Stomach (tissue), 9 donors: ENCODE measurements around the gene ADNP. TPM values are rescaled to one million over a fixed set of nuclear protein-coding genes. Genes with fewer than 3 reads are reported as not detected.
A peak's percentile ranks its signal among the peaks of the same experiment; 100 is the strongest.

ENCODE experiments used
- DNase-seq, 2 donors: peaks; one replicate each; pipeline versions ENCODE4 v3.0.0 to v3.0.0-alpha.2; 2013 to 2019
- H3K27ac ChIP-seq, 5 donors: fragments of 200-600 bp in 4 of 5; sonication (generic) in 4 of 5; one replicate each; pipeline ENCODE4 v1.5.1; 2013 to 2019; ENCODE audit warnings: mild to moderate bottlenecking in 1 of 5, moderate library complexity in 1 of 5
- H3K27me3 ChIP-seq, 3 donors: fragments of 200-600 bp; sonication (generic); one replicate each; pipeline ENCODE4 v1.5.1; 2017 to 2019; ENCODE audit warnings: mixed run types in 1 of 3
- H3K36me3 ChIP-seq, 4 donors: fragments of 200-600 bp; sonication (generic); 1 replicate in 3 of 4; 2 replicates in 1 of 4; pipeline ENCODE4 v1.5.1; 2016 to 2019
- H3K4me1 ChIP-seq, 4 donors: fragments of 200-600 bp; sonication (generic); one replicate each; pipeline ENCODE4 v1.5.1; 2016 to 2019
- H3K4me3 ChIP-seq, 4 donors: fragments of 200-600 bp; sonication (generic) in 3 of 4; one replicate each; pipeline ENCODE4 v1.5.1; 2016 to 2019; ENCODE audit warnings: mild to moderate bottlenecking in 1 of 4
- H3K9me3 ChIP-seq, 4 donors: fragments of 200-600 bp; sonication (generic); one replicate each; pipeline ENCODE4 v1.5.1; 2016 to 2019
- EP300 ChIP-seq: sonication (generic); formaldehyde crosslinking; IDR thresholded peaks from one replicate; pipeline ENCODE4 v1.6.1; 2017; ENCODE audit warnings: antibody characterized with exemption
- POLR2A ChIP-seq, 4 donors: fragments of 450-650 bp; IDR thresholded peaks; one replicate each; pipeline ENCODE4 v1.6.1; 2016; ENCODE audit warnings: antibody characterized with exemption in 4 of 4, control low read depth in 2 of 4, mild to moderate bottlenecking in 1 of 4, moderate library complexity in 1 of 4
- POLR2AphosphoS5 ChIP-seq, 3 donors: sonication (generic); formaldehyde crosslinking; IDR thresholded peaks; one replicate each; pipeline ENCODE4 v1.6.1; 2016; ENCODE audit warnings: antibody characterized with exemption in 3 of 3
- WGBS, 5 donors: extraction: QIAGEN DNeasy Blood & Tissue Kit in 3 of 5; methylation state at CpG; one replicate each; pipeline versions ENCODE4 v1.1.5 to v1.1.7; 2013 to 2018; 5-methylcytosine and 5-hydroxymethylcytosine counted together
- intact Hi-C: fragments of 100-400 bp; cut with DNase I; formaldehyde crosslinking; loops from one replicate; pipeline ENCODE4 v1.15.1; 2023; ENCODE audit warnings: low total_unique reads
- polyA plus RNA-seq, 3 donors: library from polyadenylated mRNA; stranded (reverse); fragments of 200-250 nt; gene quantifications; one replicate each; pipeline ENCODE4 v1.2.3, GENCODE V29; 2013
- total RNA-seq, 5 donors: library from RNA; depleted of rRNA; stranded (reverse); fragments of >200 nt; gene quantifications; one replicate each; pipeline versions ENCODE4 v1.1.0 to v1.2.3, GENCODE V29; 2014 to 2016
- TF ChIP-seq, protein P1 (sequence below), 7 experiments: fragments of 450-650 bp in 4 of 7; fragments of 200-600 bp in 3 of 7; sonication (generic) in 3 of 7; IDR thresholded peaks; one replicate each; pipeline ENCODE4 v1.5.1; 2016 to 2019; ENCODE audit warnings: antibody characterized with exemption in 7 of 7, control low read depth in 2 of 7, mild to moderate bottlenecking in 1 of 7
- donor health status: healthy with polysubstance abuse.
- donor health status: Bipolar disorder and iron deficiency.
- donor health status: healthy.

Gene ADNP
- total and polyA plus RNA-seq, 8 donors: 19.9 to 67.4 (median 48.5) TPM

DNA sequence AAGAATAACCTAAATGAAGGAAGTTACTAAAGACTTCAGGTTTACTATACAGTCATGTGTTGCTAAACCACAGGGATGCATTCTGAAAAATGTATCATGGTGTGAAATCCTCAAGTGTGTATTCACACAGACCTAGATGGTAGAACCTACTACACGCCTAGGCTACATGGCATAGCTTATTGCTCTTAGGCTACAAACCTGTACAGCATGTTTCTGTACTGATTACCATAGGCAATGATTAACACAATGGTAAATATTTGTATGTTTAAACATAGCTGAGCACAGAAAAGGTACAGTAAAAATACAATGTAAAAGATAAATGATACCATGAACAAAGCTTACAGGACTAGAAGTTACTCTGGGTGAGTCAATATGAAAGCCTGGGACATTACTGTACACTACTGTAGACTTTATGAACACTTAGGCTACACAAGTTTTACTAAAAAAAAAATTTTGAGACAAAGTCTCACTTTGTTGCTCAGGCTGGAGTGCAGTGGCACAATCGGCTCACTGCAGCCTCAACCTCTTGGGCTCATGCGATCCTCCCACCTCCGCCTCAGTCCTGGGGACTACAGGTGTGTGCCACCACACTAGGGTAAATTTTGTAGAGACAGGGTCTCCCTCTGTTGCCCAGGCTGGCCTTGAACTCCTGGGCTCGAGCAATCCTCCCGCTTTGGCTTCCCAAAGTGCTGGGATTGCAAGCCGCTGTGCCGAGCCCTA, 36.0 kb downstream of the ADNP start:
- peaks cover 19 to 89% (median 84%) of the 10 kb centered on the region in 4 donors for H3K36me3 ChIP-seq
- 52 to 87% (median 68%) methylated on average over 8 of the region's 8 CpGs for WGBS, 5 donors
- peak in 2 of 3 donors; percentile 61 to 84 for TF ChIP-seq POLR2AphosphoS5 (IDR thresholded peaks at IDR 0.05)
- no peak for TF ChIP-seq POLR2A (IDR thresholded peaks at IDR 0.05)
- no peaks in the 10 kb centered on the region for H3K9me3 ChIP-seq
- DNase-seq: peak in 1 of 2 donors; percentile 84
- peaks cover 12 to 43% (median 26%) of the 10 kb centered on the region in 4 donors for H3K4me1 ChIP-seq
- no peaks in the 10 kb centered on the region for H3K27me3 ChIP-seq
- no peak overlapping the region for H3K4me3 ChIP-seq
- intact Hi-C loops: no loop called here
- peak overlapping the region; percentile 35 to 73 (median 62) for H3K27ac ChIP-seq

DNA sequence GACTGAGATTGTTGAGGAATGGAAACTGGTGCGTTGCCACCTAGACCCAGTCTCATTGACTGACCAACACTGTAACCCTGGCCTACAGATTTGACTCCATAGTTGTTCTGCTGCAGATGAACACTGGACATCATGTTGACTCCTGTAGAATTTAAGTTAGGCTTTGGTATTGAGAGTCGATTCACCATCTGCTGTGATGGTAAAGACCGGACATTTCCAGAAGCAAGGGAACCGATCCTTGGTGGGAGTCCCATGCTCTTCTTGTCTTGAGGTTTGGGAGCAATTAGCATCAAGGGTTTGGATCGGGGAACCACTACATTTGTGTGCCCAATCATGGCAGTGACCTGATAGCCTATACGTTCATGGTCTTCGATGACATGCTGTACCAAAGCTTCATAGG, 37.6 kb downstream of the ADNP start:
- H3K36me3 ChIP-seq: peaks cover 21 to 86% (median 81%) of the 10 kb centered on the region in 4 donors
- H3K4me1 ChIP-seq: peaks cover 12 to 43% (median 26%) of the 10 kb centered on the region in 4 donors
- WGBS, 5 donors: 95 to 99% (median 98%) methylated on average over 7 of the region's 7 CpGs
- H3K27me3 ChIP-seq: no peaks in the 10 kb centered on the region
- no peaks in the 10 kb centered on the region for H3K9me3 ChIP-seq
- no peak overlapping the region for H3K27ac ChIP-seq
- DNase-seq: no peak
- no peak overlapping the region for H3K4me3 ChIP-seq
- TF ChIP-seq, protein P1, sequence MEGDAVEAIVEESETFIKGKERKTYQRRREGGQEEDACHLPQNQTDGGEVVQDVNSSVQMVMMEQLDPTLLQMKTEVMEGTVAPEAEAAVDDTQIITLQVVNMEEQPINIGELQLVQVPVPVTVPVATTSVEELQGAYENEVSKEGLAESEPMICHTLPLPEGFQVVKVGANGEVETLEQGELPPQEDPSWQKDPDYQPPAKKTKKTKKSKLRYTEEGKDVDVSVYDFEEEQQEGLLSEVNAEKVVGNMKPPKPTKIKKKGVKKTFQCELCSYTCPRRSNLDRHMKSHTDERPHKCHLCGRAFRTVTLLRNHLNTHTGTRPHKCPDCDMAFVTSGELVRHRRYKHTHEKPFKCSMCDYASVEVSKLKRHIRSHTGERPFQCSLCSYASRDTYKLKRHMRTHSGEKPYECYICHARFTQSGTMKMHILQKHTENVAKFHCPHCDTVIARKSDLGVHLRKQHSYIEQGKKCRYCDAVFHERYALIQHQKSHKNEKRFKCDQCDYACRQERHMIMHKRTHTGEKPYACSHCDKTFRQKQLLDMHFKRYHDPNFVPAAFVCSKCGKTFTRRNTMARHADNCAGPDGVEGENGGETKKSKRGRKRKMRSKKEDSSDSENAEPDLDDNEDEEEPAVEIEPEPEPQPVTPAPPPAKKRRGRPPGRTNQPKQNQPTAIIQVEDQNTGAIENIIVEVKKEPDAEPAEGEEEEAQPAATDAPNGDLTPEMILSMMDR (IDR thresholded peaks at IDR 0.05): no peak
- TF ChIP-seq POLR2A (IDR thresholded peaks at IDR 0.05): no peak
- TF ChIP-seq EP300: no peak
- no peak for TF ChIP-seq POLR2AphosphoS5 (IDR thresholded peaks at IDR 0.05)
- intact Hi-C loops: no loop called here

DNA sequence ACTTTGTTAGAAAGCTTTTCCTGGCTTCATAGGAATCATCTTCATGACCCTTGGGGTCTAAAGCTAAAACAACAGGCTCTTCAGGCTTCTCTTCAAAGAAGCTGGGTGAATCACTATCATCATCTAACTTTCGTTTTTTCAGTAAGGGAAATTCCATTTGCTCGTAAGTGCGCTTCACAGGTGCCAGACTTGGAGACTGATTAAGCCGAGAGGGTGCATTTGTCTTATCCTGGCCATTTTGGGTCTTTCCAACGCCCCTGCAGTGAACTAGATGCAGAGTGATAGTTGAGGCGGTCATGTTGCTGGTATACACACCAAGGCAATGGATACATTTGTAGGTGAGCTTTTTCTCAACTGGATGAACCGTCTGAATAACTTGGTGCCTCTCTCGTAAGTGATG, 38.8 kb downstream of the ADNP start:
- no peak for TF ChIP-seq EP300
- intact Hi-C loops: no loop called here
- no peak for DNase-seq
- Histone ChIP-seq H3K9me3 (no peaks in the 10 kb centered on the region), H3K27me3 (no peaks in the 10 kb centered on the region), H3K27ac (no peak overlapping the region), H3K4me3 (no peak overlapping the region), H3K4me1 (peaks cover 12 to 43% (median 26%) of the 10 kb centered on the region in 4 donors), H3K36me3 (peaks cover 22 to 86% (median 82%) of the 10 kb centered on the region in 4 donors)
- WGBS, 5 donors: 89 to 96% (median 94%) methylated on average over 8 of the region's 8 CpGs

DNA sequence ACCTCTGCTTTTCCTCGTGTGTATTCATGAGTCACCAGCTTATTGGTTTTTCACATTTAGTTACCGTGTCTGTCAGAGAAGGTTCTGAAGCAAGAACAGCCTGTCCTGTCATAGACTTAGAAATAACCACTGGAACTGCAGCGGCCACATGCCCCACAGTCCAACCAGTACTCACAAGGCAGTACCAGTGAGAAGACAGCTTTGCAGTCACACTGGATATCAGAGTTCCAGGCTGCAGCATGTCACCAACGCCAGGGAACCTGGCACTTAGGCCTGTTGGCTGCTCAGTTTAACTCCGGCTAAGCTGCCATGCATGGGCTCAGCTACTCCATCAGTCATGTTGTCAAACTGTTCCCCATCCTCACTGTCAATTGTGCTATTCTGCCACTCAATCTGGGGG, 40.1 kb downstream of the ADNP start:
- 61 to 74% (median 67%) methylated on average over 5 of the region's 5 CpGs for WGBS, 5 donors
- Histone ChIP-seq H3K9me3 (no peaks in the 10 kb centered on the region), H3K36me3 (peaks cover 22 to 85% (median 77%) of the 10 kb centered on the region in 4 donors), H3K27ac (no peak overlapping the region), H3K27me3 (no peaks in the 10 kb centered on the region), H3K4me1 (peaks cover 12 to 41% (median 26%) of the 10 kb centered on the region in 4 donors), H3K4me3 (no peak overlapping the region)
- peak in 1 of 3 donors; percentile 5 for TF ChIP-seq POLR2AphosphoS5 (IDR thresholded peaks at IDR 0.05)
- no peak for TF ChIP-seq POLR2A (IDR thresholded peaks at IDR 0.05)
- TF ChIP-seq, protein P1 (IDR thresholded peaks at IDR 0.05): no peak
- no peak for TF ChIP-seq EP300
- intact Hi-C loops: no loop called here
- peak in 1 of 2 donors; percentile 23 for DNase-seq

DNA sequence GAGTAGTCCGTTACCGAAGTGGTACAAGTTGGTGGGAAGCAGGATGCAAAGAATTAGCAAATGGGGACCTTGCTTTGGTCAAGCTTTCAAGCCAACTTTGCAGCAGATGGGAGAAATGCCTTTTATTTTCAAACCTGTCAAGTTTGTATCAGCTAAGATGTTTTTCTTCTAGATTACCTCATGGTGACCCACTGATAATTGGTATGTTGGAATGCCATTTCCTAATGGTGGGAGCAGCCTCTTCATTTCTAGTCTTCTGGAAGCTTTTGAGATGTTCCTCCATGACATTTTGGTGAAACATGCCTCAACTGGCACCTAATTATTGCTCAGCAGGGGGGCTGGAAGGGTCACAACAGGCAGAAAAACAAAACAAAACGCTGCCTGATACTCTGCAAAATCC, 43.7 kb downstream of the ADNP start:
- no peak overlapping the region for H3K27ac ChIP-seq
- no peak for DNase-seq
- TF ChIP-seq POLR2AphosphoS5 (IDR thresholded peaks at IDR 0.05) (no peak), POLR2A (IDR thresholded peaks at IDR 0.05) (no peak), EP300 (no peak)
- TF ChIP-seq, protein P1 (IDR thresholded peaks at IDR 0.05): no peak
- intact Hi-C loops: no loop called here
- peaks cover 8 to 59% (median 54%) of the 10 kb centered on the region in 4 donors for H3K36me3 ChIP-seq
- H3K9me3 ChIP-seq: no peaks in the 10 kb centered on the region
- peaks cover 3 to 17% (median 8%) of the 10 kb centered on the region in 4 donors for H3K4me1 ChIP-seq
- 92 to 96% (median 94%) methylated on average over 3 of the region's 3 CpGs for WGBS, 5 donors
- H3K27me3 ChIP-seq: no peaks in the 10 kb centered on the region
- H3K4me3 ChIP-seq: no peak overlapping the region
